ENCODE data around the gene FAM50B.

DNA sequence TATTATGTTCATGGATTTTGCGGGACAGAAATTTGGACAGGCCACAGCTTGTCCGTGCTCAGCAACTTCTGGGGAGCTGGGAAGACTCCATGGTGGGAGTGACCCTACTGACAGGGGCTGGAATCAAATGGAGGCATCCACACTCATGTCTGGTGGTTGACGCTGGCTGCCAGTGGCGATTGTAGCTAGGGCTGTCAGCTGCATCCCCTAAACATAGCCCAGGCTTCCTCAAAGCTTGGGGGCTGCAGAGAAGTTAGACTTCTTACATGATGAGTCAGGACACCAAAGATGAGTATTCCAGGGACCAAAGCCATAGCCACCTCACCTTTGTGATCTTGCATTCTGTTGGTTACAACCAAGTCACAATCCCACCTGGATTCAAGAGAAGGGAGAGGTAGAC lies 18.4 kb upstream of the FAM50B start:
- TF ChIP-seq, protein P1, sequence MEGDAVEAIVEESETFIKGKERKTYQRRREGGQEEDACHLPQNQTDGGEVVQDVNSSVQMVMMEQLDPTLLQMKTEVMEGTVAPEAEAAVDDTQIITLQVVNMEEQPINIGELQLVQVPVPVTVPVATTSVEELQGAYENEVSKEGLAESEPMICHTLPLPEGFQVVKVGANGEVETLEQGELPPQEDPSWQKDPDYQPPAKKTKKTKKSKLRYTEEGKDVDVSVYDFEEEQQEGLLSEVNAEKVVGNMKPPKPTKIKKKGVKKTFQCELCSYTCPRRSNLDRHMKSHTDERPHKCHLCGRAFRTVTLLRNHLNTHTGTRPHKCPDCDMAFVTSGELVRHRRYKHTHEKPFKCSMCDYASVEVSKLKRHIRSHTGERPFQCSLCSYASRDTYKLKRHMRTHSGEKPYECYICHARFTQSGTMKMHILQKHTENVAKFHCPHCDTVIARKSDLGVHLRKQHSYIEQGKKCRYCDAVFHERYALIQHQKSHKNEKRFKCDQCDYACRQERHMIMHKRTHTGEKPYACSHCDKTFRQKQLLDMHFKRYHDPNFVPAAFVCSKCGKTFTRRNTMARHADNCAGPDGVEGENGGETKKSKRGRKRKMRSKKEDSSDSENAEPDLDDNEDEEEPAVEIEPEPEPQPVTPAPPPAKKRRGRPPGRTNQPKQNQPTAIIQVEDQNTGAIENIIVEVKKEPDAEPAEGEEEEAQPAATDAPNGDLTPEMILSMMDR (conservative IDR thresholded peaks at IDR 0.05), result no peak
- no peak for TF ChIP-seq EZH2 (IDR thresholded peaks at IDR 0.05; ENCODE audit: low read depth)

Measured in PC-9 (cell line).